HG02970 (cell line): ENCODE measurements around the gene ARL10.

Experiments used
- ATAC-seq: cut with Tn5 transposase; IDR thresholded peaks from one replicate; pipeline ENCODE4 v1.9.1; 2021; ENCODE audit warnings: mild to moderate bottlenecking, moderate library complexity, moderate number of reproducible peaks; ENCODE audit not compliant: unreplicated experiment, low FRiP score

The ARL10 gene

GRCh38 chr5:176408590-176408989, 43.3 kb downstream of the ARL10 start:
- ATAC-seq, result no peak

GRCh38 chr5:176409765-176410164, 44.5 kb downstream of the ARL10 start:
- no peak for ATAC-seq

DNA sequence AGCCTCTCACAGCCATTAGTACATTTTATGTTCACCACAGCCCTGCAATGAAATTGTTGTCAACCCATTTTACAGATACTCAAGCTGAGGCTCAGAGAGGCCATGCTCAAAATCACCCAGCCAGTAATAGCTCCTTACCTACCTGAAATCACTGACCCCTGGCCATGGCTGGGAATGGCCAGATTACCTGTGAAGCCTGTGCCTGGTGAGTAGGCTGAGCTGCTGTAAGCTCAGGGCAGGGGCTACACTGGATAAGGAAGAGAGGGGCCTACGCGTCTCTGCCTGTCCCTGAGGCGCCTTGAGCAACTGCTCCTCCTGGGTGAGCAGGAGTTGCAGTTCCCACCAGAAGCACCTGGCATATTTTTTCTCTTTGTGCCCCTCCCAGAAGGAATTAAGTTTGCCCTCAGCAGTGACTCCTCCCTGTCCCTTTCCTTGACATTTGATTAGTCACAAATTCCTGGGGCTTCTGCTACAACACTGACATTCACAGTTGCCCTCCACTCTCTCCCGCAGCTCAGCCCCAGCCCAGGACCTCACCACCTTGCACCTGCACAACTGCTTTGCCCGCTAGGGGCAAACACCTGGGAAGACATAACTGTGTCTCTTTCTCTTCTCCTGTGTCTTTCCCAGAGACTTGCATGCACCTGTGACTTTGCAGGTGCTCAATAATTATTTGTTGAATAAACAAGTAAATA, 45.3 kb downstream of the ARL10 start:
- no peak for ATAC-seq

DNA sequence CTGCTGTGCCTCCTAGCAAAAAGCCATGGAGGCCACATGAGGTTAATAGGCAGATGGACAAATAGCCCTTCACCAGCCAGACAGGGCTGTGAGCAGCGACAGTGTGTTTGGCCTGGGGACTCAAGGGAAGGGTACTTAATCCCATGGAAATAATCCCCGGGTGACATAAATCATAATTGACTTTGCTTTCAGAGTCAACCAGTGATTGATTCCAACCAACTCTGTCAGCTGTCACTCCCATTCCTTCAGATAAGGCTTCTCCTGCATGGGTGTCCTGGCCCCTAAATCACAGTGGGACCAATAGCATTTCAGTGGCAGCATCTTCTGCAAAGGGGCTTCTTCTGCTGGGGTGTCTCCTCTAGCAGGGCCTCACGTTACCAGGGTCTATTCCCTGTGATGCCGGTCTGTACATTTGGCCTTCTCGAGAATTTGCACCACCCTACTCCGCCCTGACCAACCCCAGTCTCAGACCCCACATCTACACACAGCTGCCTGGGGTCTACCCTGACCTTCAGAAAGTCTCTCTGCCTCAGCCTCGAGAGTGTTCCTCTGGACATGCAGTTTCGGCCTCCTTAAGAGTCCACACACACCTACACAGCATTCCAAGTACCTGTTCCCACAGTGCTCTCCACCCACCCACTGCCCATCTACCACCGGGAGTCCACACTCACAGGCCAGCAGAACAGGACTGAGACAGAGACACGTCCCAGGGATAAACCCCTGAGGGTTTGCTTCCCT, 47.4 kb downstream of the ARL10 start:
- no peak for ATAC-seq

DNA sequence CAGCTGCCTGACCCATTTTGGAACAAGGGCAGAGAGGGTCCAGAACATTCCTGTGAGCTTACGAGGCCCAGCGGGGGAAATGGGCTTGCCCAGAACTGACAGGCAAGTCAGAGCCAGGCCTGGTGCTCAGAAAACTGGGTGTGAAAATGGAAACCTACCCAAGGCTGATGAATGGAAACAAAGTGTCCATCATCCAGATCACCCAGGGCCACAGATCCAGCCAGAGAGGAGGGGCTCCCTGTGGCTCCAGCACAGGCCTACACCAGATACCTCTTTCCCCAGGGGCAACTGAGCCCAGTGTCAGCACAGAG, 47.9 kb downstream of the ARL10 start:
- ATAC-seq, result no peak

- ATAC-seq, result no peak
Observed at GRCh38 chr5:176413709-176414191, 48.5 kb downstream of the ARL10 start.

GRCh38 chr5:176414704-176415103, 49.4 kb downstream of the ARL10 start:
- ATAC-seq, result no peak

DNA sequence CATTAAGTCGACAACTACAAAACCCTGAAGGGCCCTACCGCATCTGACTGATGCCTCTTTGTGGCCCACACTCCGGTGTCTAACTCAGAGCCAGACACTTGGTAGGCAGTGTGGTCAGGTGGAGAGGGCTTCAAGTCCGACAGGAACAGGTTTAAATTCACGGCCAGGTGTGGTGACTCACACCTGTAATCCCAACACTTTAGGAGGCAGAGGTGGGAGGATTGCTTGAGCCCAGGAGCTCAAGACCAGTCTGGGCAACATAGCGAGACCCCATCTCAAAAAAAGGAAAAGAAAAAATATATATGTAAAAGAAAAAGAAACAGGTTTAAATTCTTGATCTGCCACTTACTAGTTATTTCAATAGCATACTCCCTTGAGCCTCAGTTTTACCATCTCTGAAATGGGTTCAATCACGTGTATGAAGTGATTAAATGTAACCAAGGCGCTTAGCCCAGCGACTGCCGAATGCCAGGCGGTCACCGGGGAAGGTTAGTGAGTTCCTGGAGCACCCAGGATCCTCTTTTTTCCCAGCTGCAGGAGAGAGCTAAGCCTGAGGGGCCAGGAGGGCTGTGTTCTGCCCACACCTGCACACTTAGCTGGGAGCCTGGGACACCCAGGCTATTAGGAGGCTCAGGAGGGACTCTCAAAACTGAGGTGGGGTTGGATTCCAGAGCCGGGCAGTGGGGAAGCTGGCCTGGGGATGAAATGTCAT, 50.1 kb downstream of the ARL10 start:
- no peak for ATAC-seq

DNA sequence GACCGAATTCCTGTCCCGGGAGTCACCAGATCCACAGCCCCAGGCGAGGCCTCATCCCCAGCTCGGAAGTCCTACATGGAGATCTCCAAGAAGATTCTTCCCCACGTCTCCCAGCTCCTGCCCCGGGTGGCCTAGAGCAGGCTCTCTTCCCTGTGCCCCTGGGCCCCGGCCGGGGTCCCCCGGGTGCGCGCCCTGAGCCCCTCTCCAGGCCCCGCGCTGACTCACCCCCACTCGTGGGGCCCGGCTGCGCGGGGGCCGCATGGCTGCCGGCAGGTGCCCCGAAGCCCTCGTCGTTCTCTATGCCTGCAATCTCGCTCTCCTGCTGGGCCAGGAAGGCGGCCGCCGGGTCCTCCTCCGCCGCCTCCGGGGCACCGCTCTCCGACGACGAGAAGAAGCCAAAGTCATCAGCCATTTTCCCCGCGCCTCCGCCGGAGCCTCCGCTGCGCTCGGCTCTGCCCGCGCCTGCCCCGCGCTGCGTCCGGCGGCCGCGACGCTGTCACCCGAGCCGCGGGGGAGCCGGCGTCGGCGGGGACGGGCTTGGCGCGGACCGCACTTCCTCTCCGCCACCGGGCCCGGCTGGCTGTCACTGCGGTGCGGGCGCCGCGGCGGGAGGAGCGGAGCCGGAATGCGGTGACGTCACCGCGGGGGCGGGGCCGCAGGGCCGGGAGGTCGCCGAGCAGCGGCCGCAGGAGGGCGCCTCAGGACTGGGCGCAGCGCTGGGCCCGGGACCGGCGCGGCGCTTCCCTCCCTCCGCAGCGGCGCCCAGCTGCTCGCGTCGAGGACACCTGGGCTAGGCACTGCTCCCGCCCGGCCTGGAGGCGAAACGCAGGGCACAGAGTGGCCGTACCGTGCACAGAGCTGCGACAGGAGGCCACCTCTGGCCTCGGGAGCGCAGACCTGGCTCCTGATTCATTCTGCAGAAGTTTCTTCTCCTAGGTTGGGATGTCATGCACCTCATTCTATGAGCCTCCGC, 51.0 kb downstream of the ARL10 start, which contains the start of gene CLTB:
CLTB (minus strand) TSS at position 588 of the 973 bp plus-strand sequence; CDS start at position 412, 176 bp downstream.
- ATAC-seq, result peak; percentile 91

DNA sequence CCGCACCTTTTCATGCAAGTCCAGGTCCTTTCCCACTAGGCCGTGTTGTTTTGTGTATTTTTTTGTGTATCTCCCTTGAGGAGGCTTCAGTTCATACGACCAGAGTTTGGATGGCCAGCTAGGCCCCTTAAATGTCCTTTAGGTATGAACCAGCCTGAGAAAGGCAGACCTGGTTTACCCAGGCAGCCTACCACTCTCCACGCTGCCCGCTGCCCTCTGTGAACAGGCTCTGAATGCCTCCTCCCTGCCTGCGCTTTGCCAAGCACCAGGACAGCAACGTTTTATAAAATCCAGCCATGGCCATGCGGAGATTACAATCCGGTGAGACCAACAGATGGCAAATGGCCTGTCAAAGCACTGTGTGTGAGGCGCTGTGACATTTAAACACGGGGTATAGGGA, 51.7 kb downstream of the ARL10 start:
- no peak for ATAC-seq

GRCh38 chr5:176418251-176418650, 53.0 kb downstream of the ARL10 start:
- ATAC-seq, result no peak

DNA sequence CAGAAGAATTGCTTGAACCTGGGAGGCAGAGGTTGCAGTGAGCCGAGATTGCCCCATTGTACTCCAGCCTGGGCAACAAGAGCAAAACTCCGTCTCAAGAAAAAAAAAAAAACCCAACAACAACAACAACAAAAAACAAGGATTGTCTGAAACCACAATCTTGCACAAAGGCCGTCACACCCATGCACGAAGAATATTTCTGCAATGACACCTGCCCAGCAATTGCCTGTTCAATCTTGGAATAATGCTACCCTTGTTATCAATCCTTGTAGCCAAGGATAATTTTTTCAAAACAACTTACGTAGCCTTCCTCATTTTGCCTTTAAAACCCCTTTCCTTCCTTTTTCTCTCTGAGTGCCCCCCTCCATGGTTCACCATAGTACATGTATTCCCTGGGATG, 54.8 kb downstream of the ARL10 start:
- no peak for ATAC-seq

DNA sequence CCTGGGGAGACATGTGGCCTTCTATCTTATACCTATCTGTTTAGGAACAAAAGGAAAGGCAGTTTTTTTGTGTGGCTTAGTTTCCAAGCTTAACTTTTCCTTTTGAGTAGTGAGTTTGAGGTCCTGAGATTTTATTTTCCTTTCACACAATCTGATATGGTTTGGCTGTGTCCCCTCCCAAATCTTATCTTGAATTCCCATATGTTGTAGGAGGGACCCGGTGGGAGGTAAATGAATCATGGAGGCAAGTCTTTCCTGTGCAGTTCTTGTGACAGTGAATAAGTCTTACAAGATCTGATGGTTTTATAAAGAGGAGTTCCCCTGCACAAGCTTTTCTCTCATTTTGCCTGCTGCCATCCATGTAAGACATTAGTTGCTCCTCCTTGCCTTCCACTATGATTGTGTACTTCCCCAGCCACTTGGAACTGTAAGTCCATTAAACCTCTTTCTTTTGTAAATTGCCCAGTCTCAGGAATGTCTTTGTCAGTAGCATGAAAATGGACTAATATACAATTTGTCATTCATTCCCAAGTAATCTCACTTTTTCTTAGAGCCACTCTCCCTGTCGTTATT, 55.8 kb downstream of the ARL10 start:
- ATAC-seq, result no peak

- ATAC-seq, result no peak
Observed at GRCh38 chr5:176424181-176424580, 58.9 kb downstream of the ARL10 start.

GRCh38 chr5:176425138-176425537, 59.9 kb downstream of the ARL10 start:
- ATAC-seq, result no peak

- no peak for ATAC-seq
Observed at GRCh38 chr5:176425791-176426190, 60.5 kb downstream of the ARL10 start.

- no peak for ATAC-seq
Observed at GRCh38 chr5:176426876-176427275, 61.6 kb downstream of the ARL10 start.

DNA sequence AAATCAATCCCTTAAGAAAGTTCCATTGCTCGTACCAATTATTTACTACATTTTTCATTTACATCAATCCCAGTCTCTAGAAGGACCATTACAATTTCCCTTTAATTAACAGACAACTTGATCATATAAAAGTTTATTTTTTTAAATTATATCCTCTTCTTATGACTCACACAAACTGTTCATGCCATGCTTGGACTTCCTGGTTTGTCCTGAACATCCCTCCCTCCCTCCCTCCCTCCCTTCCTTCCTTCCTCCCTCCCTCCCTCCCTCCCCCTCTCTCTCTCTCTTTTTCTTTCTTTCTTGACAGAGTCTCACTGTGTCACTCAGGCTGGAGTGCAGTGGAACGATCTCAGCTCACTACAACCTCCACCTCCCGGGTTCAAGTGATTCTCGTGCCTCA, 62.7 kb downstream of the ARL10 start:
- ATAC-seq, result no peak

DNA sequence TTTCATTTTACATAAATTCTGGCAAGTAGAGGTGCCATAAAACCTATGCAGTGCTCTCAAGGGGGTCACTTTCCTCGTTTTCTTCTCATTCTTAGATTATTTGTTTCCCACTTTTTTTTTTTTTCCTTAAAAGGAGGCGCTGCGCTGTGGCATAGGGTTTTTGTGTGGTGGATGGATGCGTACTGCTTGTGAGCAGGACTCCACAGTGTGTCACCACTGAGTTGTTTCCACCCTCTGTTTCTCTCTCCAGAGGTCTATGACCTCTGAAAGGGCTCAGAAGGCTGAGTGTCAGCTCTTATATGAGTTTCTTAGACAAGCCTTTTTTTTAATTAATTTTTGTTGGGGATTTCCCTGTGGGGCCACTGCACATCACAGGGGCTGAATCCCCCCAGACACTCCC, 64.7 kb downstream of the ARL10 start:
- ATAC-seq, result no peak
